Hepatocyte (in vitro differentiated cells): Measurements from ENCODE around the gene DYSF. TPM values are rescaled to one million over a fixed set of nuclear protein-coding genes. Genes with fewer than 3 reads are reported as not detected.

Experiments used
- DNase-seq: peaks from one replicate; pipeline ENCODE4 v3.0.0-alpha.2; 2016; ENCODE audit warnings: low spot score
- H2AFZ ChIP-seq: fragments of 200-600 bp; sonication (generic); 2 replicates; pipeline ENCODE4 v1.6.0; 2016; ENCODE audit warnings: antibody characterized with exemption, mild to moderate bottlenecking
- H3K27ac ChIP-seq: fragments of 200-600 bp; sonication (generic); 2 replicates; pipeline ENCODE4 v1.5.1; 2016; ENCODE audit warnings: mild to moderate bottlenecking
- H3K27me3 ChIP-seq: fragments of 200-600 bp; sonication (generic); 2 replicates; pipeline ENCODE4 v1.6.1; 2016
- H3K36me3 ChIP-seq: fragments of 200-600 bp; sonication (generic); replicated peaks from 2 replicates; pipeline ENCODE4 v1.5.1; 2016; ENCODE audit warnings: low read depth; ENCODE audit not compliant: insufficient read depth
- H3K4me1 ChIP-seq: fragments of 200-600 bp; sonication (generic); 2 replicates; pipeline ENCODE4 v1.5.1; 2016; ENCODE audit warnings: mild to moderate bottlenecking, moderate library complexity; ENCODE audit not compliant: insufficient read depth
- H3K4me2 ChIP-seq: fragments of 200-600 bp; sonication (generic); 2 replicates; pipeline ENCODE4 v1.6.0; 2016
- H3K4me3 ChIP-seq: fragments of 200-600 bp; sonication (generic); 2 replicates; pipeline ENCODE4 v1.5.1; 2016; ENCODE audit warnings: mild to moderate bottlenecking
- H3K79me2 ChIP-seq: fragments of 200-600 bp; sonication (generic); 2 replicates; pipeline ENCODE4 v1.6.0; 2017; ENCODE audit warnings: mild to moderate bottlenecking
- H3K9me2 ChIP-seq: fragments of 200-600 bp; sonication (generic); replicated peaks from 2 replicates; pipeline ENCODE4 v1.6.0; 2017; ENCODE audit warnings: mild to moderate bottlenecking; ENCODE audit not compliant: insufficient read depth
- H3K9me3 ChIP-seq: fragments of 200-600 bp; sonication (generic); 2 replicates; pipeline ENCODE4 v1.5.1; 2016; ENCODE audit warnings: low read depth, mild to moderate bottlenecking
- H4K20me1 ChIP-seq: fragments of 200-600 bp; sonication (generic); 2 replicates; pipeline ENCODE4 v1.6.0; 2016; ENCODE audit warnings: mild to moderate bottlenecking; ENCODE audit not compliant: insufficient read depth, poor library complexity, severe bottlenecking
- CTCF ChIP-seq: fragments of 200-600 bp; sonication (generic); IDR thresholded peaks from 2 replicates; pipeline ENCODE4 v1.5.1; 2016; ENCODE audit warnings: antibody characterized with exemption, mild to moderate bottlenecking; ENCODE audit not compliant: poor library complexity
- EZH2 ChIP-seq: fragments of 200-600 bp; sonication (generic); IDR thresholded peaks from 2 replicates; pipeline ENCODE4 v1.6.1; 2016; ENCODE audit warnings: antibody characterized with exemption, mild to moderate bottlenecking, borderline replicate concordance
- EZH2phosphoT487 ChIP-seq: fragments of 200-600 bp; sonication (generic); IDR thresholded peaks from one replicate; pipeline ENCODE4 v1.6.1; 2018; ENCODE audit warnings: antibody characterized with exemption, mild to moderate bottlenecking, low read depth, moderate library complexity; ENCODE audit not compliant: unreplicated experiment, severe bottlenecking
- WGBS: methylation state at CpG from one replicate; pipeline ENCODE4 v1.1.6; 2016; ENCODE audit warnings: low lambda C conversion rate; ENCODE audit errors: missing lambda C conversion rate; 5-methylcytosine and 5-hydroxymethylcytosine counted together
- polyA plus RNA-seq: library from polyadenylated mRNA; unstranded; fragments of >200 nt; fragmentation: Nextera tagmentation; extraction: Ambion mirVana; gene quantifications from 2 replicates; pipeline ENCODE4 v1.2.1, GENCODE V29; 2016
- total RNA-seq: library from RNA; depleted of rRNA; stranded (reverse); fragments of >200 nt; gene quantifications from 2 replicates; pipeline ENCODE4 v1.2.3, GENCODE V29; 2014

DYSF gene
- total and polyA plus RNA-seq, 2 experiments from 2014 or later = 0.25 to 0.90 TPM

- H3K27me3 ChIP-seq = peaks cover 62% of the 10 kb centered on the region
Observed at GRCh38 chr2:71464389-71464788, 11.0 kb downstream of the DYSF start.

GRCh38 chr2:71465356-71465755, 12.0 kb downstream of the DYSF start:
- no peak for TF ChIP-seq EZH2
- no peak for TF ChIP-seq EZH2phosphoT487
- no peak for TF ChIP-seq CTCF
- Histone ChIP-seq H3K79me2 (no peaks in the 10 kb centered on the region), H3K27me3 (peaks cover 70% of the 10 kb centered on the region), H3K9me2 (no peaks in the 10 kb centered on the region), H4K20me1 (no peaks in the 10 kb centered on the region), H3K9me3 (no peaks in the 10 kb centered on the region), H3K4me3 (no peak overlapping the region), H3K27ac (no peak overlapping the region), H3K4me2 (no peak overlapping the region), H2AFZ (no peak overlapping the region), H3K36me3 (no peaks in the 10 kb centered on the region), H3K4me1 (no peaks in the 10 kb centered on the region)
- DNase-seq = no peak
- WGBS = 52% methylated on average over 11 of the region's 11 CpGs

More at GRCh38 chr2:71464389-71464788, 11.0 kb downstream of the DYSF start:
- Histone ChIP-seq H3K9me3 (no peaks in the 10 kb centered on the region), H3K9me2 (no peaks in the 10 kb centered on the region), H3K27ac (no peak overlapping the region), H3K4me1 (no peaks in the 10 kb centered on the region), H3K4me2 (no peak overlapping the region), H3K79me2 (no peaks in the 10 kb centered on the region), H2AFZ (no peak overlapping the region), H4K20me1 (no peaks in the 10 kb centered on the region), H3K4me3 (no peak overlapping the region), H3K36me3 (no peaks in the 10 kb centered on the region)
- DNase-seq = no peak
- WGBS = 82% methylated on average over 6 of the region's 6 CpGs
- TF ChIP-seq EZH2 (no peak), CTCF (no peak), EZH2phosphoT487 (no peak)

GRCh38 chr2:71465961-71466300, 12.6 kb downstream of the DYSF start:
- H3K36me3 ChIP-seq = no peaks in the 10 kb centered on the region
- H3K79me2 ChIP-seq = no peaks in the 10 kb centered on the region
- no peak overlapping the region for H2AFZ ChIP-seq
- H3K9me2 ChIP-seq = no peaks in the 10 kb centered on the region
- H3K27me3 ChIP-seq = peaks cover 70% of the 10 kb centered on the region
- no peaks in the 10 kb centered on the region for H3K4me1 ChIP-seq
- H3K4me3 ChIP-seq = peak overlapping the region; percentile 31
- no peak for DNase-seq
- no peaks in the 10 kb centered on the region for H3K9me3 ChIP-seq
- no peaks in the 10 kb centered on the region for H4K20me1 ChIP-seq
- no peak overlapping the region for H3K27ac ChIP-seq
- H3K4me2 ChIP-seq = peak overlapping the region; percentile 99
- no peak for TF ChIP-seq EZH2
- no peak for TF ChIP-seq CTCF
- TF ChIP-seq EZH2phosphoT487 = no peak
- WGBS = 8% methylated on average over 22 of the region's 23 CpGs
